ENCODE data around the gene BABAM2.
A peak's percentile ranks its signal among the peaks of the same experiment; 100 is the strongest.

BABAM2 gene

DNA sequence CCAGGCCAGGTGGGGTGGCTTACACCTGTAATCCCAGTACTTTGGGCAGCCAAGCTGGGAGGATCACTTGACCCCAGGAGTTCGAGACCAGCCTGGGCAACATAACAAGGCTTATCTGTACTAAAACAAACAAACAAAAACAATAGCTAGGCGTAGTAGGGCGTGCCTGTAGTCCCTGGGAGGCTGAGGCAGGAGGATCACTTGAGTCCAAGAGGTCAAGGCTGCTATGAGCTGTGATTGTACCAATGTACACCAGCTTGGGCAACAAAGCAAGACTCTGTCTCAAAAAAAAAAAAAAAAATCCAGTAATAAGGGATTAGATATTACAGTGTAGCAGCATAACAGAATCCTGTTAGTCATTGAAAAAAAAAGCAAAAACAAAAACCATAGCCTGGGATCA is 279.0 kb downstream of the BABAM2 start:
- no peak for DNase-seq

DNA sequence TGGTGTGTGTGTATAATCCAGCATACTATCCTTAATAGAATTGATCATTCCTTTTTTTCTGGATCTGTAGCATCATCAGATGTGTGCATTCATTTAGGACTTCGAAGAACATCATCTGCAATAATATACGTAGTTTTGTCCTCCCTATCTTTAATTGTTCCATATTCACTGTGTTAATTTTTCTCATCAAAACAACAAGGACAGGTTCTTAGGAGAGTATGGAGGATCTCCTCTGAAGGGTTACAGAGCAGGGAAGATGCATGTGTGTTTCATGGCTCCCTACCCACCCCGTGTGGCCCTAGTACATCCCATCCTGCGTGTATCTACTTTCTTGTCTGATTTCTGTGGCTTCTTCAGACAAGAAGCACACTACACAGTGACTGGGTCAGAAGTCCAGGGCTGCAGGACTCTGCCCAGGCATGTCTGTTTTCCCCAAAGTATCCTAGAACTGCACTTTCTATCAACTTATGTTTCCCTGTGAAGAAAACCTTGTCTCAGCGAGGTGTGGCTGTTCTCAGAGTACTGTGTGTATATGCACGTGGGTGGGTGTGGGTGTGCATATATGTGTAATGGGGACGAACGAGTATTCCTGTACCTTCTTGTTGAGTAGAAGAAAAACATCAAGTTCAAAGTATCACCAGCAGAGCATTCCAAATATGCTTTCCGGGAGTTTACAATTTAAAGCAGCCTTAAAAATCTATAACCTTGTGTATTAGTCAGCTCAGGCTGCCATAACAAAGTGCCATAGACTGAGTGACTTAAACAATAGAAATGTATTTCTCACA is 281.8 kb downstream of the BABAM2 start:
- DNase-seq = no peak

DNA sequence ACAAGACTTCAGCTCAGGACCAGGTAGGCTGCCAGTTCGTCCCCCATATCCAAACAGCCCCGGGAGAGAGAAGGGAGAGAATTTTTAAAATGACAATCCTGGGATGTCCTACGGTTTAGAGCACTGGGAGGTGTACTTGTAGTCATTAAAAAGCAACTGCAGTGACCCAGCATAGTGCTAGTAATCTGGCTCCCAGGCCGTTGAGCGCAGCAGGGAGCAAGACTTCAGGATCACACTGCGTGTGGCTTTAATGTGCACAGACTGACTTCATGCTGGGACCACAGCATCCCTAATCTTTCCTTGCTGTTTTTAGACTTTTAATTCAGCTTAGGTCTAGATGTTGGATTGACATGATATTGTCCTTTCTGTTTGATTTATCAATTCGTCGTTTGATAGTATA is 282.8 kb downstream of the BABAM2 start:
- DNase-seq = no peak

DNA sequence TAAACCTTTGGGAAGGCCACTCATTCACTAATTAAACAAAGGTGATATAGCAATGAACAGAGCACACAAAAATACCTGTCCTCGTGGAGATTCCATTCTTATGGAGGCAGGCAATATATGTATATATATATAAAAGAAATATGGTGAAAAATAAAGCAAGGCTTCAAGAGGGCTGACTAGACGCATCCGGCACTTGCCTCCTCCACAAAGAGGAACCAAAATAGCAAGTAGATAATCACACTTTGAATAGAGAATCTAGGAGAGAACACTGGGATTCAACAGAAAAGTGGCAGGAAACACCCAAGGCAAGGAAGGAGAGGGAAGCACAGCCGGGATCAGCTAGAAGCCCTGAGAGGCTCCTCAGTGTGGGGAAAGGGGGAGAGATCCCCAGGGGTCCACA is 283.7 kb downstream of the BABAM2 start:
- DNase-seq = no peak

DNA sequence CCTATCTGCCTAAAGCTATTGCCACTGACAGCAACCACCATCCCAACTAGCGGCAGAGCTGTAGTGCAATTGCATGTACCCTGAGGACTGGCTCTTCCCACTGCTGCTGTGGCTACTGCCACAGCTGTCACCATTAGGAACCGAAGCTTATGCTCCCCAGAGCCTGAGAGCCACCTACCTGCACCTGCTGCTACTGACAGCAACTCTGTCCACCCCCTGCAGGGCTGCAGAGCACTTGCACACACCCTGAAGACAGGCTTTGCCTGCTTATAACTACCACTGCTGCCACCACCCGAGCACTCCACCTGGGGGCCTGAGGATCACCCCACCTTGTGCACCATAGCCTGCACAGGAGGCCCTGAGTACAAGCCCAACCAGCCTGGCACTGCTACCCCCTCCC is 284.5 kb downstream of the BABAM2 start:
- DNase-seq = no peak

DNA sequence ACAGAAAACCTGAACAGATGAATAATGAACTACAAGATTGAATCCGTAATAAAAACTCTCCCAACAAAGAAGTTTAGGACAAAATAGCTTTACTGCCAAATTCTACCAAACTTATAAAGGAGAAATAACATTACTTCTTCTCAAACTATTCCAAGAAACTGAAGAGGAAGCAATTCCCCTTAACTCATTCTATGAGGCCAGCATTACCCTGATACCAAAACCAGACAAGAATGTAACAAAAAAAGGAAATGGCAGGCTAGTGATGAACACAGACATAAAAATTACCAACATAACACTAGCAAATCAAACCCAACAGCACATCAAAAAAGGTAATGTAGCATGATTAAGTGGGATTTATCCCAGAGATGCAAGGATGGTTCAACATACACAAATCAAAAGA is 288.4 kb downstream of the BABAM2 start:
- no peak for DNase-seq

DNA sequence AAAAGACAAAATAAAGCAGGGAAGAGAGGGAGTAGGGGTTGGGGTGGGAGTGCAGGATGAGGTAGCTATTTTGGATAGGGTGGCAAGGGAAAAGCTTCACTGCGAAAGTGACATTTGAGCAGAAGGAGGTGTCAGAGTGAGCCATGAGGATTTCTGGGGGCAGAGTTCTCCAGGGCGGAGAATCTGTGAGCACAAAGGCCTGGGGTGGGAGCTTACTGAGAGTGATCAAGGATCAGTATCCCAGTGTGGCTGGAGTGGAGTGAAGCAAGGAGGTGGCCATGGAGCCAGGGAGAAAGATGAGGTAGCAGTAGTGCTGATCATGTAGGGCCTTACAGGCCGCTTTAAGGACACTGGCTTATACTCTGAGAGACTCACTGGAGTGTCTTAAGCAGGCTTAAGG is 291.3 kb downstream of the BABAM2 start:
- no peak for DNase-seq

DNA sequence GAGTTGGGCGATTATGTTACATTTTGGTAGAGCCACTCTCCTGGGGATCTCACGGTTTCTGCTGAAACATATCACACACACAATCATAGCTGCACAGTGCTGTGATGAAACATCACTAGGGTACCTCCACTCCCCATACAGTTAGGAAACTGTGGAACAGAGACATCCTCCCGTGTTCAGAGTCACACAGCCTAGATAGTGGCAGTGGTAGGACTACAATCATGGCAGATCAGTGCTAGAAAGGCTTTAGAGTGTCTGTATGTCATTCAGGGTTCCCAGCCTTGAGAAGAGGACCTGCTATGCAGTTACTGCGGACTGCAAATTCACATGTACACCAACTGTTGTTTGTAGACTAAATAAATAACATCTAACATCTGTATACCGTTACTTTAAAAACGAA is 291.8 kb downstream of the BABAM2 start:
- no peak for DNase-seq

DNA sequence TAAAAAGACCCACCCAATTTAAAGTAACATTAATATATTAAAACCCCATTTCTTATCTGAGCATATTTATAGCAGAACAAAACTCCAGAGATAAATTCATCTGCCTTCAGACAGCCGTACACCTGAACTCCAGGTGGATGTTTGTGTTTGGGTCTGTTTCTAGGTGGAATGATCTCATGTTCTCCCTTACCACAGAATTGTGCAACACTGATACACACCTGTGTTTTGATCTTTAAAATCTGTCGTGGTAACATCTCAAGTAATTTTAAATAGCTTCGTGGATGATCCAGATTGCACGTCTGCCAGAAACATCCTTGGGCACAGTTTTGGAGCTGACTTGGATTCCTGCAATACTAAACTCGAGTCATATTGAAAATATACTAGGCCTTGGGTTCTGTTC is 294.6 kb downstream of the BABAM2 start:
- no peak for DNase-seq

DNA sequence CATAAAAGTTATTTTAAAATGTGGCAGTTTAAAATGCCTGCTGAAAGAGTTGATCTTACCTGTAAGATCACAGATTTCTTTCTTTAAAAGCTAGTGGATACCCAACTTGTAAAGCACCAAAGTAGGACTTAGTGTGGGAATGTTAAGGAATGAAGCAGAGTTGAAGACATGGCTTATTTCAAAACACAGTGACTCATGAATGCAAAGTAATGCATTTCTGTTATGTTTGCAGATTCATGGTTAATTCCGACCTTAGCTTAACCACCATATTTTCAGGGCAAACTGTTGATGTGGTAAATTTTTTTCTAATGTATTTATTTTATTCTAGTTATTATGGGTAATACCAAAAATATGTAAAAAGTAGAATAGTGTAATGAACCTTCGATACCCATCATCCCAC is 295.4 kb downstream of the BABAM2 start:
- peak; percentile 87 for DNase-seq

DNA sequence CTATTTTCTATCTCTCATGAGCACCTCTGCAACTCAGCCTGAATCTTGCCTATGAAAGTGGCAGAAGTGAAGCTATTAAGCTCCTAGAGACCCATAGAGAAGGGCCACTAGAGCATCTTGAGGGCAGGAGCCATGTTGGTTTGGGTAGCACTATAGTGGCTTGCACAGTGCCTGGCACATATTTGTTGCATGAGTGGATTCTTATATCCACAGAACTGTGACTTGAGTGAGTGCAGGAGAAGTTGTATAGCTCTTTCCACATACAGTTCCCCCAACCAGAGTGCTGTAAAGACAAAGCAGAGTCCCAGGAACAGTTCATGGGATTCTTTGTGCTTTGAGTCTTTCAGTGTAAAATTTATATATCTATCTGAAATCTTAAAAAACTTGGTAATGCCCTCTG is 296.7 kb downstream of the BABAM2 start:
- no peak for DNase-seq

DNA sequence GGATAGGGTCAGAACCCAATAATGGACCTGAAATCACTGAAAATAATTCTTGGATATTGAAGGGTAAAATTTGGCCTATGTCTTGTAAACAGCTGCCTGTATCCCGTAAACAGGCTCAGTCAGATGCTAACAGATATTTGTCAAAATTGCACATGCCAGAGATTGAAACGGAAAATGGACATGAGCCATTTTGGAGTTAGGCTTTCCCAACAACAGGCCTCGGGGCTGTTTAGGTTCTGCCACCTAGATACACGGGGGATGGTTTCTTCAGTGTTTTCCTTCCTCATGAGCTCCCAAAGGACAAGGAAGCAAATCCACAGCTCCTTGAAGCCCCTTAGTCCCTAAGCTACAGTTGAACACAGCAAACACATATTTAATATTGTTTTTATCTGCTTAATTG is 297.9 kb downstream of the BABAM2 start:
- no peak for DNase-seq

DNA sequence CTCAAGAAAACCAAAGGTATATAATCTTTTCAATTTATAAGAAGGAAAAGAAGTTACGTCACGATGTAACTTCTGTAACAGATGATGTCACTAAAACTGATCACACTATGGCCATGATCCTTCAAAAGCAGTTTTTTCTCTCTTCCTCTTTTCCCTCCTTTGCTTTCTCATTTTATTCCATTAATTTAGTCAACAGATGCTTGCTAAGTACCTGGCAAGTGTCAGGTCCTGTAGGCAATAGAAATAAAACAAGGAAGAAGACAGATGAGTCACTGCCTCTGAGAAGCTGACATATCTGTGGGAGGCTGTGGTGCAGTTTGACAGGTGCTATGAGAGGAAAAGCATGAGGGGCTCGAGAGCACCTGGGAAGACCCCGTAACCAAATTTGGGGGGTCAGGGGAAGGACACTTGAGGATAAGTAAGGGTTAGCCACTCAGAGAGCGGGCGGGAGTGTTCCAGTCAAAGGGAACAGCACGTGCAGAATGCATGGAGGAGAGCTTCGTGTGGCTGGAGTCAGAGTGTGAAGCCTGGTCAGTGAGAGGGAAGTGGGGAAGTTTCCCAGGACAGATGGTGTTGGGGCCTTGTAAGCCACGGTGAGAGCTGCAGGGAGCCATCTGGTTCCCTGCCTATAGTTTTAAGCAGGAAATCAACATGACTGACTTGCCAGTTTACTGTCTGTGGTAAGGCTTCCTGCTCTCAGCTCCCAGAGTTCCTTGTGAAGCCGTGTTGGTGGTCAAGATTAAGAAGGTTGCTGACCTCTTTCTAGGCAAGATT is 303.3 kb downstream of the BABAM2 start:
- DNase-seq = no peak

DNA sequence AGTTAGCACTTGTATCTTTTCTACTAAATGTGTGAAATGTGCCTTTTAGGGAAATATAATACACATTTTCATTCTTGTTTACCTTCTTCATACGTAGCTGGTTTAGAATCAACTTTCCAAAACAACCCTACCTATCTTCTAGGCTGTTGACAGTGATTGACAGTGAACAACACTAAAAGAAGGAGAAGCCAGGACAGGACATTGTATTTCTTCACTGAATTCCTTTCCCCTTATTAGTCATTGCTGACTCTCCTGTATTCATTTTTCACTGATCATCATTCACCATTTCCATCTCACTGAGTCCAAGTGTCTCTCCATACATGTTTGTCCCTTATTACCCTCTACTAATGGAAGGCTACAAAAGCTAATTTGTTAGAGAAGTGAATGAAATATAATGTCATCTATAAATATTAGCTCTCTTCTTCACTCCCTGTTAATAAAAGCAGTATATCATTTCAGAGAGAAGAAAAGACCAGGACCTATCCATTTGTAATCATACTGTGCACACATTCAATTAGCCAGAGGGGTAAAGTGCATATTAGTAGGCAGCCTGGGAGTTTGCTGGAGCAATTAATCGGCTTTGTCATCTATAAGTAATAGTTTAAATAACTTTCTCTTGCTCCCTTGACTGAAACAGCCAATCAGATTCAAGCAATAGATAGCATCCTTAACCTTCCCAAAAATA is 309.6 kb downstream of the BABAM2 start:
- peak; percentile 26 for DNase-seq

DNA sequence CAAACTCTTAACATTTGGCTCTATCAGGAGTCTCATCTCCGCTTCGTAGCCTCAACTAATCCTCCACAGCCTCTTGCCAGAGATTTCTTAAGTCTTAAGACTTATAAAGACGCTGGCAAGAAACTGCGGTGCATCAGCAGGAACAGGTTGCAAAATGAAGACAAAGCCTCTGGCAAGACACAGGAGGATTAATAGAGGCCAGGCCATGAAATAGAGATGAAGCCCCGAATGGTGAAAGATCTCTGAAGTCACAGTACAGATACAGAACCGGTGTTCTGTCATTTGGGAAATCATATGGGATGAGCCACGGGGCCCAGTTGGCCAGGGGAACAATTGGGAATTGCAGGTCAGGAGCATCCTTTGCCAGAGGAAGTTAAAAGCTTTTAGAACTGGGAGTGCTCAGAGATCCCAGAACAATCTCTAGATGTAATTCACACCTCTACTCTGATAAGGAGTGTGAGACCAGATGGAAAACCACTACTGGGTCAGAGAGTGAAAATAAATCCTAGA is 311.2 kb downstream of the BABAM2 start:
- no peak for DNase-seq

DNA sequence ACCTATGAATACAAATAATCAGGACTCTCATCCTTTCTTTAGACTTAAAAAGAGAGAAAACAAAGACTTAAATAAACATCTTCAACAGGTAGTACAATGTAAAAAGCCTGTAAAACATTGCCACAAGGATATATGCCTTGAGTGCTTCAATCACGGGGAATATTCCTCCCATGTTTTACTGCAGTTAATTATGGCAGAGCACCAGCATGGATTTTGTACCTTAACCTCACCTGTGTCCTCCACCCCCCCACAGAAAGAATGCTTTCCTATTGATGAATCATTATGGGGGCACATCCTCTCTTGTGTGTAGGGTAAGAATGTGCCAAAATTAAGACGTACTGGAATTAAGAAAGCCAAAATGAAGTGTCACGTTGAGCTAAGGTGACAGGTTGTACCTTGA is 312.2 kb downstream of the BABAM2 start:
- no peak for DNase-seq

DNA sequence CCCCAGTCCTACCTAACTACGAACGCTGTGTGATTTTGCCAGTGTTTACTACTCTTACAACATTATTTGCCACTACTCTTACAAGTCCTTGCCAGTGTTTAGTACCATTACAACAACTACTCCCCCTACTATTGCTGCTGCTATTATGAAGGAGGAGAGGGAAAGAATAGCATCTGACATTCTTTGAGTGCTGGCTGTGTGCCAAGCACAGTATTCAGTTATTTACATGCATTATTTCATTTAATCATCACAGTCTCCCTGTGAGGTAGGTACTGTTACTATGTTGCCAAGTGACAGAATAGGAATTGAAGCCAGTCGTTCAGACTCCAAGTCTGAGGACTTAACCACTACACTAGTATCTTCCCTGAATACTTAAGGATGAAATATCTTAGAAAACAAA is 316.2 kb downstream of the BABAM2 start:
- peak; percentile 77 for DNase-seq

DNA sequence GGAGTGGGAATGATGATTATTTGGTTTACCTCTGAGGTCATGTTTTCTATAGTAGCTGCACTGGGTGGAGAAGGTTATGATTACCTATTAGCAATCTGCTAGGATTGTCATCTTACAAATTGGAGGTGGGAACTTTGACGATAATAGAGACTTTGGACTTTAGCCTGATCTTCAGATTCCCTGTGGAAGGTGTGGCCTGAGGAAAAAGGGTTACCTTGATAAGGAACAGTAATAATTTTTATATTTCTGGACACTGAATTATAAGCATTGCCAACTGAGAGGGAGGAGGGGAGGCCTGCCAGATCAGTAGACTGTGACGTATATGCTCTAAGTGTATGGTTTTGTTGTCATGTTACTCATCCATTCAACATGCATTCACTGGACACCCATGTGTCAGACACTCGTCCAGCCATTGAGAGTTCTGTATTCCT is 318.7 kb downstream of the BABAM2 start:
- DNase-seq = peak; percentile 65

DNA sequence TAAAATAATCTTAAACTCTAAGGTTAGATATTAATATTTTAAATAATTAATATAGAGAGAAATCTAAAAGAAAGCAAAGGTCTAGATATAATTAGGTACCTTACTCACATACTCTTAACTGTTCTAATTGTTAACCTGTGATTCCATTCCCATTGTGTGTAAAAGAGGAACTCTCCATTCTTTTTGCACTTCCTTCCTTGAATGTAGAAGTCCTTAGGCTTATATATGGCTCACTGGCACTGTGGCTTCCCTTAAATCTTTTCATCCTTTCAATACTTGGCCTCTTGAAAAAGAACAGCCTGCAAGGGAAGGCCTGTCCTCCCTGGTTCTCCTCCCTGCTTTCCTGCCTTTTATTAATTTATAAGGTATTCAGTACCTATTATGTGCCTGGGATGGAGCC is 319.3 kb downstream of the BABAM2 start:
- no peak for DNase-seq

DNA sequence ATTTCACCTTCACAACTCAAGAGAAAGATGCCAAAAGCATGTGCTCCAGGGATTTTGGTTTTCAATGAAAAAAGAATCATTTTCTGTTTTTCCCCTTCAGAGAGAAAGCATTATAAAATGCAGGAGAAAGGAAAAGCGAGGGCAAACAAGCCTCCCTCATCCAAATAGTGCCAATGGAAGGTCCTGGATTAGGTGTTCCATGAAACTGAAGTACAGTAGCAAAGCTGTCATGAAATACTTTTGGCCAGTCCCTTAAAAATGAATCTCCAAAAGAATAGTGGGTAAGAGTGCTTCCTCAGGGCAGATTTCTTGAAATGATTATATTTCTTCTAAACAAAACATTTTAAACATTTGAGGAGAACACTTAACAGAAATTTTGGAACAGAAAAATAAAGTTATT is 320.0 kb downstream of the BABAM2 start:
- DNase-seq = no peak

DNA sequence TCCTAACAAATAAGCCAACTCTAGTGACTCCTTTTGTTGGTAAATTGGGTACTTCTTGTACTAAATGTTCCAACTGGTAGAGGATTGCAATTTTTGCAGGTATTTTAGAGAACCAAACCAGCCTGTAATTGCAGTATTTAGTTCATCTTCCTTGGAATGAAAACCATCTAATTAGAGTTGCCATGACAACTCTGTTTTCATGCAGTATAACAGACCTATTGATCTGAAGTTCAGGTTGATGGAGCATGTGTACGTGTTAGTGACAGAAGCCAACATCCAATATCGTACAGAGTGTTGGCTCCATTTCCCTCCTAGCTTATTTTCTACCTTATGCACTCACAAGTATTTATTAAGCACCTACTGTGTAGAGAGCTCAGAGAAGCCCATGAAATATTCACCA is 325.8 kb downstream of the BABAM2 start:
- DNase-seq = no peak

DNA sequence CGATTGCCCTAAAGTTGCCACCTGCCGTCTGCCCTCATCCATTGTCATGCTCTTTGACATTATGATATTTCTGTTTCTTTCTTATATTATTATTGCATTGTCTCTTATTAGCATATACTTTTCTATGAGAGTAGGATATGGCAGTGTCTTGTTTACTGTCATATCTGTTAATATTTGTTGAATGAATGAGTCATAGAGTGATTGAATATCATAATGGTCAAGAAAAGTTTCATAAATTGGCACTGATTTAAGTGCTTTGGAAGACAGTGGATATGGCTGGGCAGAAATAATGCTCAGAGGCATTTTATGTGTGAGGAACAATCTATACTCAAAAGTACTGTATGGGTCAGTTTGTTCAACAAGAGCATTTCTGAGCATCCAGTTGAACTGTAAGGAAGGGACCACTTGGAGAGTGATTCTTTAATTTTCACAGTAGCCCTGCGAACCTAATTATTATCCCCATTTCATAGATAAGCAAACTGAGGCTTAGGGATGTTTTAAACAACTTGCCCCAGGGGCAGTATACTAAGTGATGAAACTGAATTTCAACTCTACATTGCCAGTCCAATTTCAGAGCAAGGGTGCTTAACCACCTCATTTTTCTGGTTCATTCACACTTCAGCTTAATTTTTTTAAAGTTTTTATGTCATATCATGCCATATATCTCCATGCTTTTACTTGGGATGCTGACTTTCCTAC is 326.7 kb downstream of the BABAM2 start:
- DNase-seq = no peak

DNA sequence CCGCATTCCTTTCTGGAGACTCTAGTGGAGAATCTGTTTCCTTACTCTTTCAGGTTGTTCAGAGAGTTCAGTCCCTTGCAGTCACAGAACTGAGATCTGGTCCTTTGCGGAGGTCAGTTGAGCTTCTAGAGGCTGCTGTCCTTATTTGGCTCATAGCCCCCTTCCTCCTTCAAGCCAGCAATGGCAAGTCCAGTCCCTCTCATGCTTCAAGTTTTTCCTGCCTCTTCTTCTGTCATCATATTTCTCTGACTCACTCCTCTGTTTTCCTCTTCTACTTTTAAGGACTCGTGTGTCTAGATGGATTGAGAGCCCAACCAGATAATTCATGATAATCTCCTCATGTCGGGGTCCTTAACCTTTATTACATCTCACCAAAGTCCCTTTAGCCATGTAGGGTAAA is 328.6 kb downstream of the BABAM2 start:
- peak; percentile 51 for DNase-seq

Data from fibroblast of skin of right biceps (primary cell).